ENCODE measurements around the gene ATP9A. TPM values are rescaled to one million over a fixed set of nuclear protein-coding genes. Genes with fewer than 3 reads are reported as not detected.

ATP9A gene
- total and polyA plus RNA-seq, 2 donors (not counting 3 experiments of a cell fraction or from before 2014, with no cell fraction given) = 20.9 to 41.5 TPM

- peaks cover 2 to 4% of the 10 kb centered on the region in 2 experiments for H3K27me3 ChIP-seq (ENCODE audit: control insufficient read depth in 2 of 2, insufficient read depth in 2 of 2, low read length in 2 of 2)
- H3K9ac ChIP-seq (replicated peaks; ENCODE audit: extremely low read depth, insufficient read depth, low read length) = peak overlapping the region; percentile 66
- dilution Hi-C loops (cut with MboI; ENCODE audit: extremely low pct_ligation_motif_present, low sequenced_read_pairs) (no loop called here), intact Hi-C loops (cut with micrococcal nuclease) (loop anchor here (1.0 to 2.0 kb wide), 5 partner anchors 21 to 106 kb away; partner anchors contain the start of gene NFATC2)
- CTCF ChIA-PET = interaction anchor here (0.8 to 2.7 kb wide), 19 partner anchors 9 to 576 kb away, joined by 3 to 28 read pairs (median 3); partner anchors contain the start of gene NFATC2
- H3K9me1 ChIP-seq (replicated peaks; ENCODE audit: control insufficient read depth, extremely low read depth, insufficient read depth, low read length) = no peaks in the 10 kb centered on the region
- peak overlapping the region; percentile 64 for H3K27ac ChIP-seq (ENCODE audit: insufficient read depth, low read depth, low read length)
- peak overlapping the region; percentile 3 for H2AFZ ChIP-seq (ENCODE audit: low read depth, low read length)
- no peaks in the 10 kb centered on the region for H3K79me2 ChIP-seq (ENCODE audit: control insufficient read depth, insufficient read depth, low read length)
- TF ChIP-seq MYC (IDR thresholded peaks at IDR 0.05; ENCODE audit: low read depth, low read length) (no peak), MAX (IDR thresholded peaks at IDR 0.05; ENCODE audit: insufficient read depth, insufficient read length) (no peak), FOS (IDR thresholded peaks at IDR 0.05; ENCODE audit: borderline replicate concordance, insufficient read depth, low read length) (no peak), POLR2A (IDR thresholded peaks at IDR 0.05; ENCODE audit: low read depth, low read length) (no peak), JUN (IDR thresholded peaks at IDR 0.05; ENCODE audit: borderline replicate concordance, insufficient read depth, insufficient read length, low read depth) (no peak), CTCF (IDR thresholded peaks at IDR 0.05; ENCODE audit: extremely low read depth in 1 of 2, insufficient read depth in 1 of 2, low read depth in 1 of 2, low read length in 2 of 2) (no peak), GATA2 (IDR thresholded peaks at IDR 0.05; ENCODE audit: insufficient read depth, insufficient read length, low read depth, low read length) (no peak), POLR2AphosphoS5 (IDR thresholded peaks at IDR 0.05; ENCODE audit: insufficient read depth, low read depth, low read length) (no peak), EZH2 (IDR thresholded peaks at IDR 0.05; ENCODE audit: borderline replicate concordance, low read depth, low read length, severe bottlenecking) (no peak)
- H3K4me2 ChIP-seq (ENCODE audit: insufficient read depth, low read length) = peak overlapping the region; percentile 91
- no peaks in the 10 kb centered on the region for H4K20me1 ChIP-seq (replicated peaks; ENCODE audit: control insufficient read depth, extremely low read depth, insufficient read depth, low read length)
- H3K4me1 ChIP-seq (ENCODE audit: control insufficient read depth, extremely low read depth, insufficient read depth, low read length) = peaks cover 24% of the 10 kb centered on the region
- no peaks in the 10 kb centered on the region for H3K36me3 ChIP-seq (ENCODE audit: control insufficient read depth in 2 of 2, extremely low read depth in 1 of 2, insufficient read depth in 2 of 2, low read length in 2 of 2)
- FAIRE-seq (no peak), DNase-seq (ENCODE audit: low read depth, low spot score) (no peak)
- TSS peak; percentile 80 for BruUV-seq (replicated peaks)
- H3K4me3 ChIP-seq (replicated peaks in 1 of 3; ENCODE audit: insufficient read depth in 1 of 3, low read depth in 1 of 3, low read length in 3 of 3) = peak overlapping the region in 2 of 3 experiments; percentile 54 to 62
- no peaks in the 10 kb centered on the region for H3K9me3 ChIP-seq (replicated peaks; ENCODE audit: control insufficient read depth, insufficient read depth, low read length)
- POLR2A ChIA-PET = interaction anchor here (0.8 kb wide), 1 partner anchor 107 kb away, joined by 3 read pairs; no protein-coding TSS in a partner anchor
These were observed 205.1 kb downstream of the ATP9A start for GRCh38 chr20:51563174-51563485.
